Glutamatergic neuron (in vitro differentiated cells): ENCODE results near the gene SUCLG2. TPM values are rescaled to one million over a fixed set of nuclear protein-coding genes. Genes with fewer than 3 reads are reported as not detected.

Source experiments
- DNase-seq: peaks from one replicate; pipeline ENCODE4 v3.0.0; 2022
- H3K27ac Mint-ChIP-seq: one replicate; pipeline ENCODE4 v1.8.0; 2020; ENCODE audit warnings: mild to moderate bottlenecking, mixed read lengths, inconsistent platforms; ENCODE audit not compliant: unreplicated experiment
- H3K27me3 Mint-ChIP-seq: one replicate; pipeline ENCODE4 v1.8.0; 2020; ENCODE audit warnings: mild to moderate bottlenecking, moderate library complexity, mixed read lengths, inconsistent platforms; ENCODE audit not compliant: unreplicated experiment
- H3K36me3 Mint-ChIP-seq: one replicate; pipeline ENCODE4 v1.8.0; 2020; ENCODE audit warnings: mild to moderate bottlenecking, mixed read lengths, inconsistent platforms; ENCODE audit not compliant: unreplicated experiment
- H3K4me1 Mint-ChIP-seq: one replicate; pipeline ENCODE4 v1.8.0; 2020; ENCODE audit warnings: mild to moderate bottlenecking, low read depth, mixed read lengths, inconsistent platforms; ENCODE audit not compliant: unreplicated experiment
- H3K4me3 Mint-ChIP-seq: one replicate; pipeline ENCODE4 v1.8.0; 2020; ENCODE audit warnings: mild to moderate bottlenecking, mixed read lengths, inconsistent platforms; ENCODE audit not compliant: unreplicated experiment
- H3K9me3 Mint-ChIP-seq: one replicate; pipeline ENCODE4 v1.8.0; 2020; ENCODE audit warnings: mild to moderate bottlenecking, moderate library complexity, mixed read lengths, inconsistent platforms; ENCODE audit not compliant: unreplicated experiment
- total RNA-seq: library from RNA; stranded (reverse); fragmentation: NEBNext Ultra II Directional; extraction: Animal tissue kit (Norgen Biotek cat#: 25700); gene quantifications from one replicate; pipeline ENCODE4 v1.2.1, GENCODE V29; 2021; ENCODE audit not compliant: unreplicated experiment
- TF ChIP-seq, protein P1 (sequence below): fragments of 200-600 bp; sonication (generic); IDR thresholded peaks from one replicate; pipeline ENCODE4 v1.5.0; 2021; ENCODE audit not compliant: partially characterized antibody, unreplicated experiment

SUCLG2 gene
- total RNA-seq, 1 donor from 2014 or later = 4.3 TPM

DNA sequence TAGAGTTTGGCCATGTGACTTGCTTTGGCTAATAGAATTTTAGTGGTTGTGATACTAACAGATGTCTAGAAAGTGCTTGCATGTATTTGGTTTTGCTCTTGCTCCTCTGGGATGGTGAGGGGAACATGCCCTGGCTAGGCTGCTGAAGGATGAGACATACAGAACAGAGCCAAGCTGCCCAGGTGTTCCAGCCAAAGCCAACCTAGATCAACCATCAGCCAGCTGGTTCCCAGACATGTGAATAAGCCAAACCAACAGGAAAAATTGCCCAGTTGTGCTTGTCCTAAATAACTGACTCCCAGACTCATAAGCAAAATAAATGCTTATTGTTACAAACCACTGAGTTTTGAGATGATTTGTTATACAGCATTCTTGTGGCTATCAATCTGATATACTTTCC is 292.6 kb downstream of the SUCLG2 start:
- no peak for DNase-seq
- Mint-ChIP-seq H3K36me3 (no peaks in the 10 kb centered on the region), H3K4me3 (no peak overlapping the region), H3K27me3 (no peaks in the 10 kb centered on the region), H3K4me1 (peaks cover 7% of the 10 kb centered on the region), H3K9me3 (no peaks in the 10 kb centered on the region), H3K27ac (no peak overlapping the region)
- TF ChIP-seq, protein P1, sequence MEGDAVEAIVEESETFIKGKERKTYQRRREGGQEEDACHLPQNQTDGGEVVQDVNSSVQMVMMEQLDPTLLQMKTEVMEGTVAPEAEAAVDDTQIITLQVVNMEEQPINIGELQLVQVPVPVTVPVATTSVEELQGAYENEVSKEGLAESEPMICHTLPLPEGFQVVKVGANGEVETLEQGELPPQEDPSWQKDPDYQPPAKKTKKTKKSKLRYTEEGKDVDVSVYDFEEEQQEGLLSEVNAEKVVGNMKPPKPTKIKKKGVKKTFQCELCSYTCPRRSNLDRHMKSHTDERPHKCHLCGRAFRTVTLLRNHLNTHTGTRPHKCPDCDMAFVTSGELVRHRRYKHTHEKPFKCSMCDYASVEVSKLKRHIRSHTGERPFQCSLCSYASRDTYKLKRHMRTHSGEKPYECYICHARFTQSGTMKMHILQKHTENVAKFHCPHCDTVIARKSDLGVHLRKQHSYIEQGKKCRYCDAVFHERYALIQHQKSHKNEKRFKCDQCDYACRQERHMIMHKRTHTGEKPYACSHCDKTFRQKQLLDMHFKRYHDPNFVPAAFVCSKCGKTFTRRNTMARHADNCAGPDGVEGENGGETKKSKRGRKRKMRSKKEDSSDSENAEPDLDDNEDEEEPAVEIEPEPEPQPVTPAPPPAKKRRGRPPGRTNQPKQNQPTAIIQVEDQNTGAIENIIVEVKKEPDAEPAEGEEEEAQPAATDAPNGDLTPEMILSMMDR = no peak

- TF ChIP-seq, protein P1 = no peak
- Mint-ChIP-seq H3K36me3 (no peaks in the 10 kb centered on the region), H3K9me3 (no peaks in the 10 kb centered on the region), H3K4me1 (peaks cover 7% of the 10 kb centered on the region), H3K27ac (no peak overlapping the region), H3K4me3 (no peak overlapping the region), H3K27me3 (no peaks in the 10 kb centered on the region)
- no peak for DNase-seq
Observed at GRCh38 chr3:67361323-67361722, 293.1 kb downstream of the SUCLG2 start.

- Mint-ChIP-seq H3K4me1 (peaks cover 7% of the 10 kb centered on the region), H3K27ac (no peak overlapping the region), H3K4me3 (no peak overlapping the region), H3K27me3 (no peaks in the 10 kb centered on the region), H3K36me3 (no peaks in the 10 kb centered on the region), H3K9me3 (no peaks in the 10 kb centered on the region)
- DNase-seq = peak; percentile 29
- TF ChIP-seq, protein P1 = peak; percentile 54
Observed at GRCh38 chr3:67357610-67358458, 296.6 kb downstream of the SUCLG2 start.

GRCh38 chr3:67349551-67350174 is 304.7 kb downstream of the SUCLG2 start:
- DNase-seq = no peak
- no peak overlapping the region for H3K27ac Mint-ChIP-seq
- H3K36me3 Mint-ChIP-seq = no peaks in the 10 kb centered on the region
- no peaks in the 10 kb centered on the region for H3K4me1 Mint-ChIP-seq
- no peaks in the 10 kb centered on the region for H3K27me3 Mint-ChIP-seq
- TF ChIP-seq, protein P1 = no peak
- no peaks in the 10 kb centered on the region for H3K9me3 Mint-ChIP-seq
- no peak overlapping the region for H3K4me3 Mint-ChIP-seq

GRCh38 chr3:67346081-67346480 is 308.3 kb downstream of the SUCLG2 start:
- no peaks in the 10 kb centered on the region for H3K27me3 Mint-ChIP-seq
- peaks cover 2% of the 10 kb centered on the region for H3K9me3 Mint-ChIP-seq
- H3K4me3 Mint-ChIP-seq = no peak overlapping the region
- no peak for DNase-seq
- no peak overlapping the region for H3K27ac Mint-ChIP-seq
- no peaks in the 10 kb centered on the region for H3K36me3 Mint-ChIP-seq
- TF ChIP-seq, protein P1 = no peak
- H3K4me1 Mint-ChIP-seq = no peaks in the 10 kb centered on the region
